22Rv1 (cell line): ENCODE data around the gene TNXB.

ENCODE experiments used
- ZFX ChIP-seq: fragments of 450-650 bp; IDR thresholded peaks from 2 replicates; pipeline ENCODE4 v1.6.1; 2017; ENCODE audit warnings: antibody characterized with exemption, borderline replicate concordance
- TF ChIP-seq, protein P1 (sequence below): fragments of 450-650 bp; IDR thresholded peaks from 2 replicates; pipeline ENCODE4 v1.5.1; 2017; ENCODE audit warnings: mild to moderate bottlenecking

DNA sequence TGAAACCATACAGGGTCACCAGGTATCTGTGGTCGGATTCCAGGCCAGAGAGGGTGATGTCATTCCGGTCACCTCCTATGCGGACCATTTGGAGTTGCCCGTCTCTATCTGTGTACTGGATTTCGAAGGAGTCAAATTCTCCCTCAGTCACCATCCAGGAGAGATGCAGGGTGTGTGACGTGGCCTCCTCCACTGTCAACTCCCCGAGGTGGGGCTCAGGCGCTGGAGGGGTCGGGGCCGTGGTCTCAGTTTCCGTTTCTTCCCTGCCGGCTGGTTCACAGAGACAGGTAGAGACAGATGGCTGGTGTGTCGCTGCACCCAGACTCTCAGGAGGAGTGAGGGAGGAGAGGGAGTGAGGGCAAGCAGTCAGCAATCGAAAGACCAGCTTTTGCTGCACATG is 40.3 kb downstream of the TNXB start:
- TF ChIP-seq, protein P1, sequence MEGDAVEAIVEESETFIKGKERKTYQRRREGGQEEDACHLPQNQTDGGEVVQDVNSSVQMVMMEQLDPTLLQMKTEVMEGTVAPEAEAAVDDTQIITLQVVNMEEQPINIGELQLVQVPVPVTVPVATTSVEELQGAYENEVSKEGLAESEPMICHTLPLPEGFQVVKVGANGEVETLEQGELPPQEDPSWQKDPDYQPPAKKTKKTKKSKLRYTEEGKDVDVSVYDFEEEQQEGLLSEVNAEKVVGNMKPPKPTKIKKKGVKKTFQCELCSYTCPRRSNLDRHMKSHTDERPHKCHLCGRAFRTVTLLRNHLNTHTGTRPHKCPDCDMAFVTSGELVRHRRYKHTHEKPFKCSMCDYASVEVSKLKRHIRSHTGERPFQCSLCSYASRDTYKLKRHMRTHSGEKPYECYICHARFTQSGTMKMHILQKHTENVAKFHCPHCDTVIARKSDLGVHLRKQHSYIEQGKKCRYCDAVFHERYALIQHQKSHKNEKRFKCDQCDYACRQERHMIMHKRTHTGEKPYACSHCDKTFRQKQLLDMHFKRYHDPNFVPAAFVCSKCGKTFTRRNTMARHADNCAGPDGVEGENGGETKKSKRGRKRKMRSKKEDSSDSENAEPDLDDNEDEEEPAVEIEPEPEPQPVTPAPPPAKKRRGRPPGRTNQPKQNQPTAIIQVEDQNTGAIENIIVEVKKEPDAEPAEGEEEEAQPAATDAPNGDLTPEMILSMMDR: no peak
- no peak for TF ChIP-seq ZFX
